GM12878 (cell line): ENCODE data around the gene SNED1. TPM values are rescaled to one million over a fixed set of nuclear protein-coding genes. Genes with fewer than 3 reads are reported as not detected.

ENCODE experiments used
- ATAC-seq: fragments of 200-7000 bp; cut with Tn5 transposase; 3 replicates; pipeline ENCODE4 v1.9.1; 2020; ENCODE audit warnings: mild to moderate bottlenecking, moderate library complexity
- BruUV-seq: library from RNA; stranded (reverse); fragments of 400-500 nt; replicated peaks from 2 replicates; lab custom pipeline; 2021; lab: Mats Ljungman, UMichigan
- CTCF ChIA-PET: fragments of 300-600 bp; sonication (Branson Sonifier 250); formaldehyde crosslinking; extraction: SDS; loops from one replicate; lab custom pipeline; 2021; ENCODE audit warnings: inconsistent platforms; lab: Yijun Ruan, JAX
- POLR2A ChIA-PET: fragments of 350-600 bp; formaldehyde crosslinking; extraction: SDS; loops from one replicate; lab custom pipeline; 2021; ENCODE audit warnings: inconsistent platforms; lab: Charles Lee
- RAD21 ChIA-PET: fragments of 300-600 bp; sonication (Branson Sonifier 250); formaldehyde crosslinking; loops from one replicate; lab custom pipeline; 2023; ENCODE audit warnings: antibody characterized with exemption; ENCODE audit not compliant: unreplicated experiment; lab: Charles Lee
- SMC1A ChIA-PET: fragments of 300-600 bp; sonication (Branson Sonifier 250); formaldehyde crosslinking; loops from one replicate; lab custom pipeline; 2023; ENCODE audit not compliant: unreplicated experiment, uncharacterized antibody; lab: Charles Lee
- DNase-seq: peaks from one replicate; pipeline ENCODE4 v3.0.0-alpha.2; 2011; ENCODE audit warnings: low read depth, low spot score
- FAIRE-seq: peaks from 3 replicates; lab custom pipeline; 2011; peaks lifted over from hg19 to GRCh38; lab: Jason Lieb, UNC
- H2AFZ ChIP-seq: 2 replicates; pipeline ENCODE4 v1.6.0; 2011; ENCODE audit warnings: low read depth, low read length, control low read depth; ENCODE audit not compliant: control insufficient read depth
- H3K27ac ChIP-seq: 2 replicates; pipeline ENCODE4 v1.5.1; 2011; ENCODE audit warnings: control low read depth; ENCODE audit not compliant: control insufficient read depth, insufficient read depth
- H3K27me3 ChIP-seq, 2 experiments: replicated peaks in 1 of 2; 2 replicates each; pipeline versions ENCODE4 v1.6.0 to v1.6.1; 2011; ENCODE audit warnings: low read length in 1 of 2; ENCODE audit not compliant: control insufficient read depth in 2 of 2, insufficient read depth in 2 of 2
- H3K36me3 ChIP-seq, 2 experiments: 2 replicates each; pipeline ENCODE4 v1.5.1; 2011; ENCODE audit warnings: low read length in 1 of 2; ENCODE audit not compliant: control insufficient read depth in 2 of 2, insufficient read depth in 2 of 2
- H3K4me1 ChIP-seq: 2 replicates; pipeline ENCODE4 v1.6.1; 2011; ENCODE audit warnings: mild to moderate bottlenecking, low read length, moderate library complexity, mixed read lengths; ENCODE audit not compliant: control insufficient read depth, insufficient read depth
- H3K4me2 ChIP-seq: 2 replicates; pipeline ENCODE4 v1.6.0; 2011; ENCODE audit warnings: control low read depth; ENCODE audit not compliant: control insufficient read depth, insufficient read depth
- H3K4me3 ChIP-seq: fragments of 200-600 bp; sonication (generic); 2 replicates; pipeline ENCODE4 v1.5.1; 2016
- H3K79me2 ChIP-seq: 2 replicates; pipeline ENCODE4 v1.6.0; 2011; ENCODE audit warnings: low read length; ENCODE audit not compliant: control insufficient read depth, insufficient read depth
- H3K9ac ChIP-seq: 2 replicates; pipeline ENCODE4 v1.8.0; 2011; ENCODE audit warnings: low read length, control low read depth, mixed read lengths; ENCODE audit not compliant: control insufficient read depth, insufficient read depth
- H3K9me3 ChIP-seq: replicated peaks from 3 replicates; pipeline ENCODE4 v1.5.1; 2011; ENCODE audit warnings: mild to moderate bottlenecking, low read length; ENCODE audit not compliant: control insufficient read depth, insufficient read depth
- H4K20me1 ChIP-seq: 2 replicates; pipeline ENCODE4 v1.6.0; 2011; ENCODE audit not compliant: control insufficient read depth, insufficient read depth
- ATF2 ChIP-seq: IDR thresholded peaks from 2 replicates; pipeline ENCODE4 v1.6.1; 2012; ENCODE audit warnings: low read length, inconsistent platforms
- CBFB ChIP-seq: IDR thresholded peaks from 2 replicates; pipeline ENCODE4 v1.6.1; 2016; ENCODE audit warnings: antibody characterized with exemption, low read depth
- MLLT1 ChIP-seq: fragments of 450-650 bp; IDR thresholded peaks from 2 replicates; pipeline ENCODE4 v1.6.1; 2016; ENCODE audit warnings: mild to moderate bottlenecking
- NFIC ChIP-seq: IDR thresholded peaks from 2 replicates; pipeline ENCODE4 v1.6.1; 2012; ENCODE audit warnings: low read depth, mild to moderate bottlenecking, inconsistent platforms, low read length, moderate library complexity
- NR2C1 ChIP-seq: fragments of 450-650 bp; IDR thresholded peaks from 2 replicates; pipeline ENCODE4 v1.6.1; 2017; ENCODE audit warnings: antibody characterized with exemption, mild to moderate bottlenecking, moderate library complexity
- SMAD5 ChIP-seq: IDR thresholded peaks from 2 replicates; pipeline ENCODE4 v1.6.1; 2016; ENCODE audit warnings: antibody characterized with exemption, low read depth
- SMARCA5 ChIP-seq: fragments of 450-650 bp; IDR thresholded peaks from 2 replicates; pipeline ENCODE4 v1.6.1; 2017; ENCODE audit warnings: mild to moderate bottlenecking
- WGBS: methylation state at CpG from one replicate; pipeline ENCODE4 v1.1.6; 2016; ENCODE audit warnings: low lambda C conversion rate; ENCODE audit not compliant: insufficient replicate concordance, insufficient coverage; ENCODE audit errors: missing lambda C conversion rate; 5-methylcytosine and 5-hydroxymethylcytosine counted together
- in situ Hi-C: fragments of 300-500 bp; cut with MboI; formaldehyde crosslinking; loops from 9 replicates; pipeline ENCODE4 v1.14.3; 2018; ENCODE audit warnings: mixed read lengths
- intact Hi-C: fragments of 100-400 bp; cut with micrococcal nuclease; formaldehyde crosslinking; loops from one replicate; pipeline ENCODE4 v1.14.2; 2022; ENCODE audit not compliant: unreplicated experiment
- polyA plus RNA-seq, 11 experiments: library from polyadenylated mRNA; depleted of rRNA in 4 of 11; unstranded in 6 of 11; stranded (reverse) in 5 of 11; fragments of >200 nt; fragmentation: Nextera tagmentation in 4 of 11; fragmentation: Illumina TruSeq in 1 of 11; extraction: Ambion mirVana in 4 of 11; extraction: Trizol in 1 of 11; gene quantifications; 1 replicate in 1 of 11; 2 replicates in 10 of 11; pipeline versions ENCODE4 v1.2.1 to v1.2.3, GENCODE V29; 2011 to 2016; ENCODE audit warnings: inconsistent platforms in 2 of 11, missing spikeins in 2 of 11, low read depth in 1 of 11
- total RNA-seq, 4 experiments: library from RNA; depleted of rRNA in 3 of 4; stranded (reverse); fragments of >200 nt in 3 of 4; fragmentation: Illumina TruSeq in 1 of 4; extraction: Trizol in 1 of 4; gene quantifications; 2 replicates each; pipeline versions ENCODE4 v1.2.1 to v1.2.3, GENCODE V29; 2013 to 2021

The SNED1 gene
- total and polyA plus RNA-seq, 10 of the 15 experiments (the other 5 are each of a cell fraction or from before 2014, with no cell fraction given): 0.05 to 8.4 (median 3.0) TPM

- FAIRE-seq: no peak
- TF ChIP-seq NR2C1: no peak
- no peak for TF ChIP-seq NFIC
- no peak for TF ChIP-seq CBFB
- peak; percentile 65; the same call in 1 of the 2 replicates for TF ChIP-seq MLLT1
- no peak for TF ChIP-seq SMARCA5
- no peak for TF ChIP-seq ATF2
- TF ChIP-seq SMAD5: no peak
- CTCF ChIA-PET: no interaction called here
These were observed 120.5 kb downstream of the SNED1 start for GRCh38 chr2:241118737-241119505.

More at GRCh38 chr2:241118737-241119505, 120.5 kb downstream of the SNED1 start:
- Histone ChIP-seq H2AFZ (no peak overlapping the region), H3K9me3 (peaks cover 3% of the 10 kb centered on the region), H3K79me2 (peaks cover 6% of the 10 kb centered on the region), H3K9ac (no peak overlapping the region), H3K27ac (no peak overlapping the region), H3K4me3 (no peak overlapping the region), H4K20me1 (no peaks in the 10 kb centered on the region), H3K4me2 (no peak overlapping the region), H3K27me3 (no peaks in the 10 kb centered on the region), H3K36me3 (peaks cover 18 to 23% of the 10 kb centered on the region in 2 experiments; a peak in 3 of 4 replicates), H3K4me1 (no peaks in the 10 kb centered on the region)
- ChIA-PET SMC1A (no interaction called here), RAD21 (no interaction called here), POLR2A (interaction anchor here (0.7 kb wide), 2 partner anchors 9 to 97 kb away, joined by 4 to 5 read pairs; no protein-coding TSS in a partner anchor)
- in situ Hi-C loops: no loop called here
- DNase-seq (no peak), ATAC-seq (peak; percentile 47)
- intact Hi-C loops: no loop called here
- WGBS: 97% methylated on average over 24 of the region's 24 CpGs
- no TSS peak for BruUV-seq
